ENCODE measurements around the gene CRIM1. TPM values are rescaled to one million over a fixed set of nuclear protein-coding genes. Genes with fewer than 3 reads are reported as not detected.

The CRIM1 gene
- total and polyA plus RNA-seq, 4 donors: 24.3 to 119 (median 58.4) TPM

GRCh38 chr2:36554531-36554930 lies 199.0 kb downstream of the CRIM1 start:
- DNase-seq: no peak
- ATAC-seq (ENCODE audit: insufficient read depth, low FRiP score): no peak
- peaks cover 12 to 28% (median 16%) of the 10 kb centered on the region in 4 donors for H3K36me3 ChIP-seq (ENCODE audit: control insufficient read depth in 4 of 4, insufficient read depth in 4 of 4, low read length in 4 of 4)
- H3K9ac ChIP-seq (ENCODE audit: insufficient read depth in 1 of 2, low read length in 2 of 2): no peak overlapping the region
- WGBS, 2 donors: 89 to 91% methylated on average over 1 of the region's 1 CpG
- no peak overlapping the region for H3K27ac ChIP-seq (ENCODE audit: low read depth in 1 of 2, low read length in 1 of 2)
- H3K4me3 ChIP-seq: no peak overlapping the region
- H3K4me1 ChIP-seq (ENCODE audit: control insufficient read depth in 5 of 5, insufficient read depth in 5 of 5, low read length in 5 of 5): no peaks in the 10 kb centered on the region
- no peaks in the 10 kb centered on the region for H3K9me3 ChIP-seq (ENCODE audit: control insufficient read depth in 4 of 4, insufficient read depth in 3 of 4, low read length in 3 of 4)
- TF ChIP-seq CTCF (IDR thresholded peaks at IDR 0.05; ENCODE audit: control extremely low read depth, extremely low read depth): no peak
- H3K27me3 ChIP-seq (ENCODE audit: control insufficient read depth in 3 of 3, insufficient read depth in 3 of 3, low read length in 2 of 3): no peaks in the 10 kb centered on the region

- H3K4me1 ChIP-seq (ENCODE audit: control insufficient read depth in 5 of 5, insufficient read depth in 5 of 5, low read length in 5 of 5): peaks cover 0 to 2% (median 0%) of the 10 kb centered on the region in 5 donors
Measured at GRCh38 chr2:36555789-36556188, 200.2 kb downstream of the CRIM1 start.

GRCh38 chr2:36556842-36557241 lies 201.3 kb downstream of the CRIM1 start:
- Histone ChIP-seq H3K4me1 (ENCODE audit: control insufficient read depth in 5 of 5, insufficient read depth in 5 of 5, low read length in 5 of 5) (peaks cover 0 to 9% (median 0%) of the 10 kb centered on the region in 5 donors), H3K9ac (ENCODE audit: insufficient read depth in 1 of 2, low read length in 2 of 2) (no peak overlapping the region), H3K36me3 (ENCODE audit: control insufficient read depth in 4 of 4, insufficient read depth in 4 of 4, low read length in 4 of 4) (peaks cover 4 to 18% (median 12%) of the 10 kb centered on the region in 4 donors), H3K9me3 (ENCODE audit: control insufficient read depth in 4 of 4, insufficient read depth in 3 of 4, low read length in 3 of 4) (no peaks in the 10 kb centered on the region), H3K27me3 (ENCODE audit: control insufficient read depth in 3 of 3, insufficient read depth in 3 of 3, low read length in 2 of 3) (no peaks in the 10 kb centered on the region), H3K4me3 (no peak overlapping the region), H3K27ac (ENCODE audit: low read depth in 1 of 2, low read length in 1 of 2) (no peak overlapping the region)
- ATAC-seq (ENCODE audit: insufficient read depth, low FRiP score) (no peak), DNase-seq (no peak)
- no peak for TF ChIP-seq CTCF (IDR thresholded peaks at IDR 0.05; ENCODE audit: control extremely low read depth, extremely low read depth)
- WGBS, 2 donors: 79 to 82% methylated on average over 1 of the region's 1 CpG

More at GRCh38 chr2:36555789-36556188, 200.2 kb downstream of the CRIM1 start:
- H3K9me3 ChIP-seq (ENCODE audit: control insufficient read depth in 4 of 4, insufficient read depth in 3 of 4, low read length in 3 of 4): no peaks in the 10 kb centered on the region
- no peak overlapping the region for H3K27ac ChIP-seq (ENCODE audit: low read depth in 1 of 2, low read length in 1 of 2)
- H3K27me3 ChIP-seq (ENCODE audit: control insufficient read depth in 3 of 3, insufficient read depth in 3 of 3, low read length in 2 of 3): no peaks in the 10 kb centered on the region
- H3K4me3 ChIP-seq: no peak overlapping the region
- ATAC-seq (ENCODE audit: insufficient read depth, low FRiP score) (no peak), DNase-seq (no peak)
- peaks cover 12 to 25% (median 16%) of the 10 kb centered on the region in 4 donors for H3K36me3 ChIP-seq (ENCODE audit: control insufficient read depth in 4 of 4, insufficient read depth in 4 of 4, low read length in 4 of 4)
- no peak overlapping the region for H3K9ac ChIP-seq (ENCODE audit: insufficient read depth in 1 of 2, low read length in 2 of 2)
- 37 to 78% methylated on average over 3 of the region's 3 CpGs for WGBS, 2 donors
- no peak for TF ChIP-seq CTCF (IDR thresholded peaks at IDR 0.05; ENCODE audit: control extremely low read depth, extremely low read depth)

Data from lung (tissue), 12 donors.